Coronary artery (tissue), 2 donors: ENCODE results near the gene EFTUD2.

Experiments used
- DNase-seq: peaks from one replicate; pipeline ENCODE4 v3.0.0-alpha.2; 2017; ENCODE audit warnings: low spot score
- H3K27ac ChIP-seq, 2 donors: fragments of 200-600 bp; sonication (generic); one replicate each; pipeline ENCODE4 v1.5.1; 2016 to 2019
- H3K4me3 ChIP-seq: fragments of 200-600 bp; sonication (generic); 2 replicates; pipeline ENCODE4 v1.5.1; 2016; ENCODE audit warnings: mild to moderate bottlenecking, moderate library complexity
- TF ChIP-seq, protein P1 (sequence below): fragments of 200-600 bp; sonication (generic); IDR thresholded peaks from one replicate; pipeline ENCODE4 v1.5.1; 2019; ENCODE audit warnings: antibody characterized with exemption

EFTUD2 gene

DNA sequence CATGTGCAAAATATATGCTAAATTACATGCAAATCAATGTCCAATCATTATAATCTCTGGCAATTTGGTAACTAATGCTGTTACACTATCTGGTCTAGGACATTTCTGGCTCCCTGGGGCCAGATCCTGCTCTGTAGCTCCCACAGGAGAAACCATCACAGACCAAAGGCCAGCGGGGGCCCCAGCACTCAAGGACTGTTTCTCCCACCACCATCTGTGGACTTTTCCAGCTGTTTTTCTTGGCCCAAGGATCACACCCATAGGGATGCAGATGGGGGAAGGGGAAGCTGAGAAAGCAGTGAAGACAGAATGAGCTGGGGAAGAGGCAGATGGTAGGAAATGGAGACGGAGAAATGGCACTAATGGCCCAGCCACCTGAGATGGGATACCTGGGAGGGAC is 51.7 kb downstream of the EFTUD2 start, which contains the start of gene HIGD1B:
Gene HIGD1B, plus strand, starts transcription at position 298 of the 400 bp plus-strand sequence. CDS start 270 bp downstream, outside the sequence.
- TF ChIP-seq, protein P1, sequence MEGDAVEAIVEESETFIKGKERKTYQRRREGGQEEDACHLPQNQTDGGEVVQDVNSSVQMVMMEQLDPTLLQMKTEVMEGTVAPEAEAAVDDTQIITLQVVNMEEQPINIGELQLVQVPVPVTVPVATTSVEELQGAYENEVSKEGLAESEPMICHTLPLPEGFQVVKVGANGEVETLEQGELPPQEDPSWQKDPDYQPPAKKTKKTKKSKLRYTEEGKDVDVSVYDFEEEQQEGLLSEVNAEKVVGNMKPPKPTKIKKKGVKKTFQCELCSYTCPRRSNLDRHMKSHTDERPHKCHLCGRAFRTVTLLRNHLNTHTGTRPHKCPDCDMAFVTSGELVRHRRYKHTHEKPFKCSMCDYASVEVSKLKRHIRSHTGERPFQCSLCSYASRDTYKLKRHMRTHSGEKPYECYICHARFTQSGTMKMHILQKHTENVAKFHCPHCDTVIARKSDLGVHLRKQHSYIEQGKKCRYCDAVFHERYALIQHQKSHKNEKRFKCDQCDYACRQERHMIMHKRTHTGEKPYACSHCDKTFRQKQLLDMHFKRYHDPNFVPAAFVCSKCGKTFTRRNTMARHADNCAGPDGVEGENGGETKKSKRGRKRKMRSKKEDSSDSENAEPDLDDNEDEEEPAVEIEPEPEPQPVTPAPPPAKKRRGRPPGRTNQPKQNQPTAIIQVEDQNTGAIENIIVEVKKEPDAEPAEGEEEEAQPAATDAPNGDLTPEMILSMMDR = no peak
- no peak within 1 kb of the TSS for H3K4me3 ChIP-seq
- no peak within 1 kb of the TSS for H3K27ac ChIP-seq
- DNase-seq = no peak

DNA sequence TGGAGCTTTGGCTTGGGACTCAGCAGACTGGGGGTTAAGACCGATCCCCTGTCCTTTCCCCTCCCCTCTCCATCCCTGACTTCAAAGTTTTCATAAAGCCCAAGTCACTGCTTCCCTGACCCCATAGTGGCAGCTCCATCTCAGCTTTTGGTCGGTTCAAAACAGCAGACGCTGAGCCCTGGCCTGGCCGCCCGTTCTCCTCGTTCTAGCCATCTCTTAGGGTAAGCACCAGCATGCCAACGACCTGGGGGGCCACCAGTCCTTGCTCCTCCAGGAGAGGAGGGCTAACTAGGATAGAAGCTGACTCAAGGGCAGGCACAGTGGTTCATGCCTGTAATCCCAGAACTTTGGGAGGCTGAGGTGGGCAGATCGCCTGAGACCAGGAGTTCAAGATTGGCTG is 53.0 kb downstream of the EFTUD2 start:
- Histone ChIP-seq H3K27ac (no peak overlapping the region), H3K4me3 (no peak overlapping the region)
- TF ChIP-seq, protein P1 = no peak
- DNase-seq = no peak

DNA sequence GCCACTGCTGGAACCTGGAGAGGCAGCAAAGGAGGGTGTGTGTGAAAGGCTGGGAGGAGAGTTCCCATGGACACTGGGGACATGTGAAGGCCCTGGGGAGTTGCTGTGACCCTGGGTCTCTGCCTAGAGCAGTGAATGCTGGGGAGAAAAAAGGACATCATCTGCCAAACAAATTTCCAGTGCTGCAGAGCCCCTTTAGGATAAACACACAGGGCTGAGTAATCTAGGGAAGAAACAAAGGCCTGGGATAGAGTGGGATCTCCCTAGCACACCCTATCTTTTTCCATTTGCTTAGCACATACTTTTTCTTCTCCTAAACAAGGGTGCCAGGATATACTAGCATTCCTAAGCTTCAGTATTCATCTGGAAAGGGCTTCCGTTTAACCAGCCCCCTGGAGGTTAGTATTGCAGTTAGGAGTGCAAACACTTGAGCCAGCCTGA is 54.8 kb downstream of the EFTUD2 start:
- Histone ChIP-seq H3K27ac (peak overlapping the region; percentile 41 to 64), H3K4me3 (no peak overlapping the region)
- TF ChIP-seq, protein P1 = no peak
- DNase-seq = no peak

DNA sequence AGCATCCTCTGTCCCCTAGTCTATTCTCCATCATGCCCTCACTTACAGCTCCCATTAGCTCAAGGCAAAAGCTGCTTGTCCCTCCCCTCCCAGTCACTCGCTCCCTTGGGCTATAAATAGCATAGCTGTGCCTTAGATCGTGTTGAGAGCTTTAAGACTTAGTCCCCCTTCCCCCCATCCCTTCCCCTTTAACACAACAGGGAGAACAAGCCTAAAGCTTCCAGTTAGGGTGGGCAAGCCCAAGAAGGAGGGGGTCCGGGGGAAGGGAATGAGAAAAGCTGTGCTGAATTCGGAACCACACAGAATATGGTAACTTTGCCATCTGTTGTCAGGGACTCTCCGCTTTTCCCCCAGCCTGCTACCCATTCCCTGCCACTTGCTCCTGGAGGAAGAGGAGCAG is 56.5 kb downstream of the EFTUD2 start:
- Histone ChIP-seq H3K27ac (peak overlapping the region; percentile 73 to 81), H3K4me3 (peak overlapping the region; percentile 3)
- TF ChIP-seq, protein P1 = no peak
- DNase-seq = no peak

DNA sequence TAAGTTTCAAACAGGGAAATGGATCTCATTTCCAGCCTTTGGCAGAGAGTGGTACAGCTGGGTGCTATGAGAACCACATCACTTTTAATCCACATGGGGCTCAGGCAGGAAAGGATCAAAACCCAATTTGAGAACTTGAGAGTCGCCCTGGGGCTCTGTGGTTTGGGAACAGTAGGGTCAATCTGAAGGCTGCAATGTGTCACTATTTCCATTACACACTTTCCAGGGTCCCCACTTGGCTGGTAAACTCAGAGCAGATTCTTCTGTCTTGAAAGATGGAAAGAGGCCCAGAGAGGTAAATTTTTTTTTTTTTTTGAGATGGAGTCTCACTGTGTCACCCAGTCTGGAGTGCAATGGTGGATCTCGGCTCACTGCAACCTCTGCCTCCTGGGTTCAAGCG is 58.3 kb downstream of the EFTUD2 start:
- no peak overlapping the region for H3K27ac ChIP-seq
- H3K4me3 ChIP-seq = no peak overlapping the region
- no peak for DNase-seq
- TF ChIP-seq, protein P1 = no peak

DNA sequence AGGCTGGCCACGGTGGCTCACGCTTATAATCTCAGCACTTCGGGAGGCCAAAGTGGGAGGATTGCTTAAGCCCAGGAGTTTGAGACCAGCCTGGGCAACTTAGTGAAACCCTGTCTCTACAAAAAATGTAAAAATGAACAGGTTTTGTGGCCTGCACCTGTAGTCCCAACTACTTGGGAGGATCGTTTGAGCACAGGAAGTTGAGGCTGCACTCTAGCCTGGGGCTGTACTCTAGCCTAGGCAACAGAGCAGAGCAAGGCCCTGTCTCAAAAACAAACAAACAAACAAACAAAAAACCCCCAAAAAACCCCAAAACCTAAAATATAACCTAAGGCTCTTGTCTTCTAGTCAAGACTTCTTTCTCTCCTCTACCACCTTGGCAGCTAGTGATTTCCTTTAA is 59.0 kb downstream of the EFTUD2 start:
- Histone ChIP-seq H3K4me3 (no peak overlapping the region), H3K27ac (no peak overlapping the region)
- TF ChIP-seq, protein P1 = no peak
- no peak for DNase-seq

DNA sequence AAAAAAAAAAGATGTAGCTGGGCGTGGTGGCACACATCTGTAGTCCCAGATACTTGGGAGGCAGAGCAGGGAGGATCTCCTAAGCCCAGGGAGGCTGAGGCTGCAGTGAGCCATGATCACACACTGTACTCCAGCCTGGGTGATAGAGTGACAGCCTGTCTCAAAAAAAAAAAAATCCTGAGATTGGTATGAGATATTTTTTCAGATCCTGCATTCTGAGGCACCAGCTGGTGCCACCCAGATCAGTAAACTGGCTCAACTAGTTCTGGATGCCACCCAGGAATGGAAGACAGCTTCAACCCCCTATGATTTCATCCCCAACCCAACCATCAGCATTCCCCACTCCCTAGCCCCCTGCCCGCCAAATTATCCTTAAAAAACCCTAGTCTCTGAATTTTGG is 62.0 kb downstream of the EFTUD2 start:
- DNase-seq = no peak
- no peak overlapping the region for H3K27ac ChIP-seq
- H3K4me3 ChIP-seq = no peak overlapping the region
- TF ChIP-seq, protein P1 = no peak
